ENCODE data around the gene TREH.

Gene TREH

DNA sequence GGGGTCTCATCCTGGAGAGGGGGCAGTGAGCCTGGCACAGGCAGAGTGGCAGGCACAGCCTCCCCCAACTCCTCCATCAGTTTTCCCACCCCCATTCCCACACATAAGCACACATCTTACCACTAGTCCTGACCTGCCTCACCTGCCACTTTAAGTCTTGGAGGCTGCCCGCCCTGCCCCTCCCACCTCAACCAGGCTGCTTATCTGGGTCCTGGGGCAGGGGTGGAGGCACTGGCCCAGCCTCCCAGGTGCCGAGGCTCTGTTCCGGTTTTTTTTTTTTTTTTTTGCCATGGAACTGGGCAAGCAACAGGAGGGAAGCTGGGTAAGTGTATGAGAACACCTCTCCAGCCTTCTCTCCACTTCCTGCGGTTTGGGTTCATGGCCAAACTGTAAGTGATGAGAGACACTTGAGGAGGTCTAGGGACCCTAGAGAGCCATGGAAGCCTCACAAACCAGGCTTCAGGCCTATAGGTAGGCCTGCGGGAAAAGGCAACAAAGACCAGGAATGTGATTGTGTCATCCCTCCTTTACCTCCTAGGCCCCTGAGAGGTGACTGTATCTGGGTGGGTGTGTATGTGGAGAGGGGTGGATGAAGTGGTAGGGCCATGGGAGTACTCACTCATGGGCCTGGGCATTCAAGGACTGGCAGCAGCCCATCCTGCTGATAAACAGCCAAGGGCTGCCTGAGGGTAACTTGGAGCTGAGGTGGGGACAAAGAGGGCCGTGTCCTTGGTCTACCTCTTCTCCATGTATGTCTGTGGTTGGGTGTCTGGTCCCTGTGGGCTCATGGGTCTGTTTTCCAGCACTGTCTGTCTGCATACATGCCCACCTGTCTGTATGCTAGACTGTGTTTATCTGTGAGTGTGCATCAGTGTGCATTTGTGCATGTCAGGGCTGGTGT lies 49.4 kb downstream of the TREH start:
- DNase-seq (ENCODE audit: low read depth) = no peak

DNA sequence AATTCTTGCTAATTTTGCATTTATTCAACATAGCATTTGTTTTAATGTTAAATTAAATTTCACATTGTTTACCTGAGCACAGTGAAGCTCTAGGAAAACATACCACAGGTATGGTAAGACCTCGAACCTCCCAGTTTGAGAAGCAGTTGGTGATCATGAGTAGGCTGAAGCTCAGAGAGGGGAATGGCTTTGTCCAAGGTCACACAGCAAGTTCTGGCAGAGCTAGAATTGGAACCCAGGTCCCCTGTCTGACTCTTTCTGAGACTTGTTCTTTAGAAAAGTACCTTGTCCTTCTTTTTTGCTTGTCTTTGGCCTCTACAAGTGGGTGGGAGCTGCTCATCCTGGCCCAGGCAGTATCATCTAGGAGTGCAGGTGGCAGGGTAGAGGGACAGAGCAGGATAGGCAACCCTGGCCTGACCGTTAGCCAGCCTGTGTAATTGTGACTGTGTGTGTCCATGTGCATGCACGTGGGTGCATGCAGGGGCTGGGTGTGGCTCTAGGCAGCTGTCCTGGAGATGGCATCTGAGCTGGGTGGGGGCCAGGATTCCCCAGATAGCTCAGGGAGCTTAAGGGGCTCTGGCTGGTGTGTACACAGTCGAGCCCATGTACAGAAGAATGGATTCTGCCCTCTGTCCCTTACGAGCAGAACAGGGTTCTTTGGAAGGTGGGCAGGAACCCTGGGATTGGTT lies 50.4 kb downstream of the TREH start:
- DNase-seq (ENCODE audit: low read depth) = no peak

DNA sequence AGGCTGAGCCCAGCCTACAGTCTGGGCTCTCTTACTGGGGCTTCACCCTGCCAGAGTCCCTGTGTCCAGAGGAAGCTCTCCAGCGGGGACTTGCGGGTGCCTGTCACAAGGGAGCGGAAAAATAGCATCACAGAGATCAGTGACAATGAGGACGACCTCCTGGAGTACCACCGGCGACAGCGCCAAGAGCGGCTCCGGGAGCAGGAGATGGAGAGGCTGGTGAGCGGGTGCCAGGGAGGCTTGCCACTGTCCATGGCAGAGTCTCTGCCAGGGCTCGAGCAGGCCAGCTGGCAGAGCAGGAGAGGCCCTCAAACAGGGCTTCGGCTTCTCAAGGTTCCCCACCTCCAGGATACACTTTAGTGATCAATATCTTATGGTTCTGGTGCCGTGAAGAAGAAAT lies 51.0 kb downstream of the TREH start:
- no peak for DNase-seq (ENCODE audit: low read depth)

DNA sequence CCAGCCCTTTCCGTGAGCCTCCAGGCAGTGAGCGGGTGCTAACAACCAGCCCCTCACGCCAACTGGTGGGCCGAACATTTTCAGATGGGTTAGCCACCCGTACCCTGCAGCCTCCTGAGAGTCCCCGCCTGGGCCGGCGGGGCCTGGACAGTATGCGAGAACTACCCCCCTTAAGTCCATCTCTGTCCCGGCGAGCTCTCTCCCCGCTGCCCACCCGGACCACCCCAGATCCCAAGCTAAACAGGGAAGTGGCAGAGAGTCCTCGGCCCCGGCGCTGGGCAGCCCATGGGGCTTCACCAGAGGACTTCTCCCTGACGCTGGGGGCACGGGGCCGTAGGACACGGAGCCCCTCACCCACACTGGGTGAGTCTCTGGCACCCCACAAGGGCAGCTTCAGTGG lies 51.4 kb downstream of the TREH start:
- no peak for DNase-seq (ENCODE audit: low read depth)

DNA sequence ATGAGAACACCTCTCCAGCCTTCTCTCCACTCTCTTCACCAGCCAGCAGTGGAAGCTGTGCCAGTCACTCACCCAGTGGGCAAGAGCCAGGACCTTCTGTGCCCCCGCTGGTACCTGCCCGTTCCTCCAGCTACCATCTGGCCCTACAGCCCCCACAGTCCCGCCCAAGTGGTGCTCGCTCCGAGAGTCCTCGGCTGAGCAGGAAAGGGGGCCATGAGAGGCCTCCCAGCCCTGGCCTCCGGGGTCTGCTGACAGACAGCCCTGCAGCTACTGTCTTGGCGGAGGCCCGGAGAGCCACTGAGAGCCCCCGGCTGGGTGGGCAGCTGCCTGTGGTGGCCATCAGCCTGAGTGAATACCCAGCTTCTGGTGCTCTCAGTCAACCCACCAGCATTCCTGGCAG lies 51.9 kb downstream of the TREH start:
- no peak for DNase-seq (ENCODE audit: low read depth)

DNA sequence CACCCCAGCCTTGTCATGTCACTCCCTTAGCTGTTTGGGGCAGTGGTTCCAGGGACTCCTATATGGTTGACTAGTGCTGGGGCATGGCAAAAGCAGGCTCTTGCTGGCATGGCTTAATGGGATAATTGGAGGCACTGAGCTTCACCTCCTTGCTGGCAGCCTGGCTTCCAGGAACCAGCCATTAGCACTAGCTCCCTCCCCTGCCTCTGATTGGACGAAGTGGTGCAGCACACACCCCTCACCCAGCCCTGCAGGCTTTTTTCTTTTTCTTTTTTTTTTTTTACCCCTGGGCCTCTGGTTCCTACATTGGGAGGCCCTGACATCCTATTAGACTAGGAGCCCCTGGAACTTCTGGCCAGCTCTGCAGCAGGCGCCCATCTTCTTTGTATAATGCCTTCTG lies 53.5 kb downstream of the TREH start:
- DNase-seq (ENCODE audit: low read depth) = no peak

DNA sequence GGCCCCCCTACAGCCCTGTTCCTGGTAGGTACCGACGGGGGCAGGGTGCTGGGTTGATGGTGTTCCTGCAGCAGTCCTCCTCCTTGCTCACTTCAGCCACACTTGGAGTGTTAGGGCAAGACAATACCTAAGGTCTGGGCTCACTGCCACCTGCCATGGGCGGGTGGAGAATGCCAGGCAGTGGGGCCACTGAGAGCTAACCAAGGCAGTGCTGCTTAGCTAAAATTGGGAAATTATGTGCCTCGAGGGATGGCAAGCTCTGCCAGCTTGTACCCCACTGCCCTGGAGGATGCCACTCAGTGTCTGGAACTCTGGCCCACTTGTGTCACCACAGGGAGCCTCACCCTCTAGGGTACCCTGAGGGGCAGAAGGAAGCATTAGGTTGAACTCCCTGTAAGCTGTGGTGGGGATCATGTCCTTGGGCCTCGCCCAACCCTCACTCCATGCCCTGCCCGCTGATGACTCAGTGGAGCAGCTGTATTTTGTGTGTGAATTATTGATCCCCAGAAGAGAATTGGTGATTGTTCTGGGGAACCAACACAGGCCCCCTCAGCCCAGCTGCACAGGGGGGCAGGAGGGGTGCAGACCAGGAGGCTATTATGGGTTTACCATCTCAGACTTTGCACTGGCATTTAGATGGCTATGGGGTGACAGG lies 54.3 kb downstream of the TREH start:
- DNase-seq (ENCODE audit: low read depth) = no peak

DNA sequence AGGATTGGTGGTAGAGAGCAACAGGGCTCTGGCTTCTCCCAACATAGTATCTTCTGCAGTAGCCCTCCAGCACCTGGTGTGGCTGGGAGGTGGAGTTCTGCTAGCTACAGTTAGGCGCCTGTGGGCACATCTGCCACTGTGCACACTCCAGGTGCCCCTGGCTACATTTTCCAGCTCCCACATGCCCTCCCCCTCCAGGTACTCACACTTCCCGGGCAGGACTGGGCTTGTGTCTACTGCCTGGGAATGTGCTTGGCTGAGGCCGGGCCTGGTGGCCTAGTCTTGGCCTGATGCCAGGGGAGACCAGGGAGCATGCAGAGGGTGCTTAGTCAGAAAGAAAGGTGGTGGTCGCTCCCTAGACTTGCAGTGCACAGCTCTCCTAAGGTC lies 56.2 kb downstream of the TREH start:
- DNase-seq (ENCODE audit: low read depth) = no peak

DNA sequence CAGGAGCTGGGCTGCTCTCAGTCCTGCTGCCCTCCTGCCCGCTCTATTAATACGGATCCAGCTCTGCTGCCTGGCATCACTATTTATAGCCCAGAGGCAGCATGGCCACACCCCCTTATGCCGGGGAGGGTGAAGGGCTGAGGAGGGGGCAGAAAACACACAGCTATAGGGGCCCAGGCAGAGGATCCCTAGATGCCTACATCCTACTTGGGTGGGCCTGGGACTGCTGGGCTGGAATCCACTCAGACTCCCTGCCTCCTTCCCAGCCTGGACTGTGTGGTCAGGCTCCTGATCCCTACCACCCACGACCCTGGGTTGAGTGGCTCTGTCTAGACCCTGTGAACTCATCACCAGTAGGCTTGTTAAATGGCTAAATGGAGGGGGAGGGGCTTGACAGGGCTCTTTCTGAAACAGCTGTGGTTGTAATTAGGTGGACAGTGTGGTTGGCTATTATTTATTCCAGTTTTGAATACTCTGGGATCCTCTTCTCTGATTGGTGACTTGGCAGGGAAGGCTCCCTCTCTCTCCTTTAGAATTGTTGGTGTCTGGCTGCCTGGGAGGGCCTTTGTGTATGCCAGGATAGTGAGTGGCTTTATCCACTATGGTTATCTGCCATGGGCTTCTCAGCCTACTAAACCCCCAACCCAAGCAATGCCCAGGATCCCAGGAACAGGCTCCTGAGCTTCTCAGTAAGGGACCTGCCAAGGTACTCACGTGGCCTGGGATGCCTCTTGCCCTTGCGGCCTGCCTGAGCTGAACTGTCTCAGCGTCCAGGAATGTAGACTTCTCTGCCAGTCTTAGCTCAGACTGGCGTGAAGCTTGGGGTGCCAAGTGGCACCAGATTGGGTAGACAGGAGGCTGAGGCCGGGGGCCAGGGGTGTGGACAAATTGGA lies 56.8 kb downstream of the TREH start:
- peak; percentile 71 for DNase-seq (ENCODE audit: low read depth)

DNA sequence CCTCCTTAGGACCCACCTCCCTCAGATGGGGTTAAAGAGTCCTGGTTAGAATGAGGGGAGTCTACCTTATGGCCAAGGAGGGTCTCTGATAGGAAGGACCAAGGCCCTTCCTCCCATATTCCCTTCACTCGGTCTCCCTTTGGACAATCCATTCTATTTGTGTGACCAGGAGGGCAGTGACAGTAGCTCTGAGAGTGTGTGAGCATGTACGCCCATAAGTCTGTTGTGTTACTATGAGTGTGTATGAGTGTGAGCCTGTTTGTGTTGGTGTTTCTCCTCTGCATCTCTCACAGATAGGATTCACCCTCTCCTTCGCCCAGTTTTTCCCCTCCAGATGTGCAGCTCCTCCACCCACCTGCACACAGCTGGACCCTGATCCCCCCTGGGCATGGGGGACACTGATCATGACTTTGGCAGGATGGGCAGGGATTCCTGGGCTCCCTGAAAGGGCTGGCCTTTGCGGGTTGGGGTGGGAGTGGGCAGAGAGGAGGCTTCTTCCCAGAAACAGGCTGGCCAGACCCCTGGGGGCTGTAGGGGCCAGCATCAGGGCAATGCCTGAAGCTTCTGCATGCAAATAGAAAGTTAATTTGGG lies 57.6 kb downstream of the TREH start:
- no peak for DNase-seq (ENCODE audit: low read depth)

DNA sequence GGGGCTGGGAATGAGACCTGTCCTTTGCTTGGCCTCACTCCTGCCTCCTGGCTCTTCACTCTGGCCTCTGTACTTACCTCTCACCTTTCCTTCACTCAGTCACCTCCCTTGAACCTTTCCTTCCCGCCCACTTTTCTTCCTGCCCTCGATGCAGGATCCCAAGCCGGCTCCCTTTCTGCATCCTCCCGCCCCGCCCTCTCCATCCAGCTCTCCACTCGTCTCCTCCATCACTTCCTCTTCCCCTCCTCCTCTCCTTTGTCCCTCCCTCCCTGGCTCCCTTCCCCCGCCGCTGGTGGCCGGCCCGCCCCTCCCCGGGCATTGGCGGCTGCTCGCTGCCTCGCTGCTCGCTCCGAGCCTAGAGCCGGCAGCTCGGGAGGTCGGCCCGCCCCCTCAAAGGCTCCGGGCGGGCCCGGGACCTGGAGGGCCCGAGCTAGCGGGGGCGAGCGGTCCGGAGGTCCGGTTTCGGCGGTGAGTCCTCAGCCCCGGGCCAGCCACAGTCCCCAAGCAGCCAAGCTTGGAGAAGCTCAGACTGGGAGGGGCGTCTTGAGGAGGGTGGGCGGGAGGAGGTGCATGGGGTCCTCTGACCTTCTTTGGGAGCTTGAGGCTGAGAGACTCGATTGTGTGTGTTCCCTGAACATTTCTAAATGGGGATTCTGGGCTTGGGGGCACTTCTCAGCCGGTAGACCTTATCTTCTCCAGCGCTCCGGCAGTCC lies 58.2 kb downstream of the TREH start:
- no peak for DNase-seq (ENCODE audit: low read depth)

DNA sequence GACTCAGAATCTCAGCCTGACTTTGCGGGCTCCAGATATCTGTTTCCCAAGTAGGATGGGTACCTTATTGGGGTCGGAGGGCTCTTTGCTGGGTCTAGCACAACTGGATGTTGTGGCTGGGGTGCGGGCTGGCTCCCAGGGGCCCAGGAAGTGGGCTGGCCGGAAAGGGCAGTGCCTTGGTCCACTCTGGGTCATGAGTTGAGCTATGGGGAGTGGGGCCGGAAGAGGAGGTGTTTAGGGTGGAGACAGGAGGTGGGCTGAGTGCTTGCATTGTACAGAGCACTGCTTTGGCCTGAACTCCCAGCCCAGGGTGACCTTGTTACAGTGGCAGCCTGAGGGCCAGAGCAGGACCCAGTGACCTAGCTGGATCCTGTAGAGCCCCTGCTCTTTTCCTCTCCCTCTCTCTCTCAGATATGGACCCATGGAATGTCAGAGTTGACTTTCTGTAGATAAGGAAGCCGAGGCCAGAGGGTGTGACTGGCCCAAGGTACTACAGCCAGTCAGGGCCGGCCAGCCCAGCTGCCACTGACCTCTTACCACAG lies 58.9 kb downstream of the TREH start:
- DNase-seq (ENCODE audit: low read depth) = no peak

DNA sequence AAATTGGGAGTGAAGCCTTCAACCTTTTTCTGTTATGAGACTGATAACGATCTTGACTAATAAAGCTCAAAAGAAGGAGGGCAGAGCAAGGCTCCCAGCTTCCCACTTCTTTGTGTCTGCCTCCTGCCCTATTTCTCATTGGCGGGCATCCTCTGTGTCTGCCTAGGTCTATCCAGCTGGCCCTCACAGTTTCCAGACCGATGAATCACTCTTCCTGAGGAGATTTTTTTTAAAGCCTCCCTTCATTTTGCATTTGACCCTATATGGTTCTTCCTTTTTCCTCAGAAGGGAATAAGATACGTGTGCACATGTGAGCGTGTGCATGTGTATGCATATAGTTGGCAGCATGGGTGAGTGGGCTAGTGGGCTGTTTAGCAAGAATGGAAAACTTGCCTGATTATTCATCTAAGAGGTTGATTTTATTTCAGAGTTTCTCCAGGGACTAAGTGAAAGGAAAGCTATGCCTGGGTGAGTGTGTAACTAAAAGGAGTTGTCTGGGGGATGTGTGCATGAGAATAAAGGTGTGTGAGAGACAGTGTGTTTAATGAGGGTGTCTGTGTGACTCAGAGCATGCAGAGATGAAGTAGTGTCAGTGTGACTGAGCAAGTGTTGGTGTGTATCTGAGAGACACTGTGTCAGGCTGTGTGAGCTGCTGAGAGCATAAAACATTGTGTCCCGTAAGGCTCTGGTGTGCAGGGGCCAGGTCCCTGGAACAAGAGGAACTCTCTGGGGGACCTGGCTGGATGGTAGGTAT lies 59.8 kb downstream of the TREH start:
- DNase-seq (ENCODE audit: low read depth) = peak; percentile 89

DNA sequence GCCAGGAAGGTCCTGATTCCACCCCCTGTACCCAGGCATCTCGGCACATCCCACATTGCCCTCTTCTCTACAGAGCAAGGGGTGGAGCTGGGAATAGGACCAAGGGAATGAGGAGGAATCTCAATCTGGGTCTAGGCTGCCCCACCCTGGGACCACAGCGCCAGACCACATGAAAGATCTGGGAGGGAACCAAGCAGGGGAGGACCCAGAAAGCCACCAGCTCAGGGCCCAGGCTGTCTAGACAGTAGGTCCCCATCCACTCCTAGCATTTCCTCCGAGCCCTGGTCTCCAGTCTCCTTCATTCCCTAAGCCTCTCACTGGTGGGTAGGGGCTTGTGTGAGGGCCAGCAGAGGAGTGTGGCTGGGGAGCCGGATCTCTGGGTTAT lies 60.5 kb downstream of the TREH start:
- DNase-seq (ENCODE audit: low read depth) = peak; percentile 76

DNA sequence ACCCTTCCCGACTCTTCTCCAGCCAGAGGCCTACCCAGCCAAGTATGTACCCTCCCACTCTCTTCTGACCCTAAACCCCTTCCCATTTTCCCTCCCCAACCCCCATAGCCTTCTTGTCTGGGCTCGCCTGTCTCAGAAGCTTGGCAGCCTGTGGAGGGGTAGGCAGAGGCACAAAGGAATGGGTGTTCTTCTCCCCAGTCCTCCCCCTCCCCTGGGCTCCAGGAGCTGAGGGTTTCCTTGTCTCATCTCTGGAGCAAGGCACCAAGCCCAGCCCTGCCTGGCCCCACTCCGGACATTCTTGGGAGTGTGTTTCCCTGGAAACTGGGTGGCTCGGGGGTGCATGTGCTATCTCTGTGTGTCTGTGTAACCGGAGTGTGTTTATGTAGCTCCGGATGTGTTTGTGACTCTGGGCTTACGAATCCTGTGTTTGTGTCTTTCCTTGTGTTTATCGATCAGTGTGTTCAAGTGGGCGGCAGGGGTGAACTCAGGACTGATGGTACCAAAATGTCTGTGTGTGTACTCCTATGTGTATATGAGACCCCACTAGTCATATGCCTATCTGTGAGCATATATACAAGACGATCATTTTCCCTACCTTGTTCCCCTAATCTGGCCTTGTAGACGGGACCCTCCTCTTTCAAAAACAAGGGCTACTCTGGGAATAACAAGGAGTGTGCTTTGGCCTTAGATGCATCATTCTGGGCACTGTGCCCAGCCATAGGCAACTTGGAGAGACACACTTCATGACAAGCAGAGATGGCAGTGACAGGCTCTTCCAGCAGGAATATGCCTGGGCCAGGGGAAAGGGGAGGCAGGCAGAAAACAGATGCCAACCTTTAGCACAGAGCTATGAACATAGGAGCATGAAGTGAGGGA lies 61.1 kb downstream of the TREH start:
- peak; percentile 83 for DNase-seq (ENCODE audit: low read depth)

DNA sequence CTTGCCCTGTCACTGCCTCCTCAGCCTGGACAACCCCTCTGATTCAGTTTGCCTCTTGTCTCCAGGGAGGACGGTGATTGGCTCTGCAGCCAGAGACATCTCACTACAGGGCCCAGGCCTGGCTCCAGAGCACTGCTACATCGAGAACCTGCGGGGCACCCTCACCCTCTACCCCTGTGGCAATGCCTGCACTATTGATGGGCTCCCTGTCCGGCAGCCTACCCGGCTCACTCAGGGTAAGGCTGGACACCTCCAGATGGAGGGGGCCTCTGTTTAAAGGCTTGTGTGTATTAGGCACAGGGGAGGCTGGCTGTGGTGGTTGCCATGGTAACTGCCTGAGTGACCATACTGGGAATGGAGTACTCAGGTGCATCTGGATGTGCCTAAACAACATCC lies 63.5 kb downstream of the TREH start:
- no peak for DNase-seq (ENCODE audit: low read depth)

DNA sequence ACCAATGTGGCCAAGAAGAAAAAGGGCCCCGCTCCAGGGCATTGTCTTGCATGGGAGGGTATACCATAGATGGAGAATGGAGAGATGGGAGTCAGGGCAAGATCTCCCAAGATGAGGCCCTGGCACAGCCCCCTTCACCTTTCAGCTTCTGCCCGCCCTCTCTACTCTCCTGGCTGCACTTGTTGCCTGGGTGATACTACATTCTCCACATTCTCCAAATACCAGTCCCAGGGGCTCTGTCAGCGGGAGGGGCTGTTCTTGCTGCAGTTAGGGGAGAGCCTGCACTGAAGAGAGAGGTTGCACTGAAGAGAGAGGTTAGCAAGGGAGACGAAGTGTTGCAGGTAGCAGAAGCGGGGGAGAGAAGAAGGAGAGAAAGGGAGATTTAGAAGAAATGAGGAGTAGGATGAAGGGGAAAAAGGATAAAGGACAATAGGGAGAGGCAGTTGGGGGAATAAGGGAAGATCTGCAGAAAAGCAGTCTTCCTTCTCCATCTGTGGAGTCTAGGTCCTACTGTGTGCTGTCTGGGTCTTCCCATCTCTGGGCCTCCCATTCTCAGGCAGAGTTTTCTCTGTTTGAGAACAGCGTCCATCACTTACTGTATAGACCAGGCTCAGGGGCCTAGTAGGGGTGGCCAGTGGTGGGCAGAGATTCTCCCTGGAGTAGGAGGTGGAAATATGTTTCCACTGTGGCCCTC lies 64.0 kb downstream of the TREH start:
- DNase-seq (ENCODE audit: low read depth) = no peak

DNA sequence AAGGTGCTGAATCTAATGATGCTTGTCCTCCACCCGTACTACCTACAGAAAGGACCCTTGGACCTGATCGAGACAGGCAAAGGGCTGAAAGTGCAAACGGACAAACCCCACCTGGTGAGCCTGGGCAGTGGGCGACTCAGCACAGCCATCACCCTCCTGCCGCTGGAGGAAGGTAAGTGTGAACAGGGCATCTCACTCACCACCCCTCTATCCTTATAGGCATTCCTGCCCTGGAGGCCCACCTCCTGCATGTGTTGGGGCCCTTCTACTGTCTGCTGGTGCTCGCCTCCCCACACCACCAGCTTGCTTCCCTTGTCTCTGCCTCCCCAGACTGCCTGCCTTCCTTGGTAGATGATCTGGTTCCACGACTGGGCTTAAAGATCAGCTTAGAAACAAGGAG lies 64.9 kb downstream of the TREH start:
- no peak for DNase-seq (ENCODE audit: low read depth)
